CD4-positive, alpha-beta T cell treated with Interleukin-17A for 1 hour (primary cell): ENCODE data around the gene TLK2.

Experiments
- DNase-seq: peaks from one replicate; pipeline ENCODE4 v3.0.0-alpha.2; 2020

The TLK2 gene

DNA sequence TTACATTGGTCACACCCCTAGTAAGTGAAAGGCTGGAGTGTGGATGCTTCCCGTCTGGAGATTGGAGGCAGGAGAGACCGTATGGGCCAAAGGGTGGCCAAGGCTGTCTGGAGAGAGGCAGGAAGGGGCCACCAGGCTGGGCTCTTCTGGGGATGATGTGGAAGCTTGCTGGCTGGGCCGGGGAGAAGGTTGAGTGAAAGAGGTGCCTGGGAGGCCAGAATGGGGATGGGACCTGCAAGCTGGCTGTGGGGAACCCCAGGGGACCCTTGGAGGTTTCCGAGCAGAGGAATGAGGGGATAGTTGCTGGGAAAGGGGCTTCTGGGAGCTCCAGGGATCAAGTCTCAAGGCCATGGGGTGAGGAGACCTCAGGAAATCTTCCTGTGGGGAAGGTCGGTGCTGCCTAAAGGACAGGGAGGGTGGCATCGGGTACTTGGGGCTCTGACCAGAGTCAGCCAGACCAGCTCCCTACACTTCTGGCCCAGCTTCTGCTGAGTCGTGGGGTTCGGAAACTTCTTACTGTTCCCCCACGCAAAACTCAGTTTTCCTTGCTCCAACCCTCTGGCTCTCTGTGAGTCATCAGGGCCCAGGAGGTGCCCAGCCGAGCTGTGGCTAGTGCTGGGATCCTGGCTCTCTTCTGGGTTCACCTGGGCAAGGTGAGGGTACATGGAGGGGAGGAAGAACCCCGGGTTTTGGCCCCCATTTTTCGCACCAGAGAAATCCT is 151.9 kb downstream of the TLK2 start:
- DNase-seq = no peak

DNA sequence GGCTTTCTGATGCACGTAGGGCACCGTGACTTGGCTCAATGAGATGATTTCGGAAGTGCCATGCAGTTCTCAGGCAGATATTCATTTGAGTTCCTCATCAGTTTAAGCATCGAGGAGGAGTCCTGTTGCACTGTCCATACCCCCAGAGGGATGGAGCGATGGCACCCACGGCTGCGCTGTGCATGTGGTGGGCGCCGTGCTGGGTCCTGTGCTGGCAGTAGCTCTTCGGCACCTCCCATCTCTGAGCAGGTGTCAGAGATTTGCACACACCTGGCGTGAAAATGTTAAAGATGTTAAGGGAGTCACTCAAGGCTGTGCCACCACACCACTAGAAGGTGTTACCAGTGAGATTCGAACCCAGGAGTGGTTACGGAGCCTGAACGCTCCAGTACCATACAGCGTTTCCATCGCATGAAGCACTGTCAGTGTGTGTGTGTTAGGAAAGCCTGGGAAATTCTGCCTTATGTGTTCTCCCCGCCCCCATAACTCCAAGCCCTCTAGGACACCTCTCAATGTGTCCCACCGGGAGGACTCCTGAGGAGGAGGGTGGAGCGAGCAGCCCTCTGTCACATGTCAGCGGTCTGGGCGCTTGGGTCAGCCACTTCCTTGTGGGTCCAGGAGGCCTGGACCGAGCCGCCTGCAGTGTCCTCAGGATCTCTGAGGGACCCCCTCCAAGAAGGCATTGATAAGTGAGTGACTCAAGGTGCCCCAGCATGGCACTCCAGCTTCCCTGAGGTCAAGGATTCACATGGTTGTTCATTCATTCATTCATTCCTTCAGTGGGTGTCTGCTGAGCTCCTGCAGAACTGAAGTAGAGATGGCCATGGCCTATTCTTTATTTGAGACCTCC is 152.7 kb downstream of the TLK2 start:
- DNase-seq = no peak

DNA sequence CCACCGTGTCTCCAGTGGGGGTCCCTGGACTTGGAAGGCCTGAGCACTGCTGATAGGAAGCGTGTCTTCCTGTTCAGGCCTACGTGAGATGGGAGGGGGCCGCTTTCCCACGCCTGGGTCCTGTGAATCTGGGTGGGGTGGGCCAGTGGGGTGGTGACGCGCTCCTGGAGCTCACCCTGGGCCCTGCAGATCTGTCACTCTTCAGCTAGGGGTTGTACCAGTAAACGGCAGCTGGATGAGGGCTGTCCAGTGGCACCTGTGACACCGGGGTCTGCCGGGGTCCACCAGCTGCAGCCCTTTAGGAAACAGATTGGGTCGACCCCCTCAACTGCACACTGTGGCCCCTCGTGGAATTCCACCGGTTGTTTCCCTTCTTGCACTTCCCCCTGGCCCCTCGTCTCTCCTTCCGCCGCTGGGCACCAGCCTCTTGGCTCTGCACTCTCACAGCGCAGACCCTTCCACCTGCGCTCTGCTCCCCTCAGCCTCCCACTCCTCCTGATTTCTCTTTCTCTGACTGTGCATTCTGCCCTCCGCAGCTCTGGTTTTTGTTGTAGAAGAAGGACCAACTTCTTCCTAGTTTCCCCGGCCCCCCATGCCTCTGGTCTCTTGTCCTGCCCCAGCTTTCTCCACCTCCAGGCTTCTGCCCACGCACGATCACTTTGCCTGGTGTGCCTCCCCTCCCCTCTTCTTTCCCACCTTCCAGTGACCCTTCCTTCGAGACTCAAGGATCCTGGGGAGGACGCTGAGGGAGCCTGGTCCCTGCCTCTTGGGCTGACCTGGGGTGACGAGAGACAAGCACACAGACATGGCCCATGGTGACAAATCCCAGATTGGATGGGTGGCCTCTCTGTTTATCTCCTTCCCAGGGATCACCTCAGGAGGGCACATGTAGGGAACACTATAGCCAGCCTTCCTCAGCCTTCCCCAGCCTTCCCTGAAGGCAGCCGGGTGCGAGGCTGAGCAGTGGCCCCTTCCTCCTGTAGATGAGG is 153.6 kb downstream of the TLK2 start:
- no peak for DNase-seq

DNA sequence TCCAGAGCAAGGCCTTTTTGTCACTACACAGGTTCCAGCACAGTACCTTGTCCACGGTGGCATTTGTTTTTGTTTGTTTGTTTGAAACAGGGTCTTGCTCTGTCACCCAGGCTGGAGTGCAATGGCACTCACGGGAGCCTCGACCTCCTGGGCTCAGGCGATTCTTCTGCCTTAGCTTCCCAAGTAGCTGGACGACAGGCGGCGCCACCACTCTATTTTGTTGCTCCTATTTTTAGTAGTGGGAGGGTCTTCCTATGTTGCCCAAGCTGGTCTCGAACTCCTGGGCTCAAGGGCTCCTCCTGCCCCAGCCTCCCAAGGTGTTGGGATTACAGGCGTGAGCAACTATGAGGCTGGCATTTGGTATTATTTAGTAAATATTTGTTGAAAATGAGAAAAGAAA is 159.2 kb downstream of the TLK2 start:
- no peak for DNase-seq

DNA sequence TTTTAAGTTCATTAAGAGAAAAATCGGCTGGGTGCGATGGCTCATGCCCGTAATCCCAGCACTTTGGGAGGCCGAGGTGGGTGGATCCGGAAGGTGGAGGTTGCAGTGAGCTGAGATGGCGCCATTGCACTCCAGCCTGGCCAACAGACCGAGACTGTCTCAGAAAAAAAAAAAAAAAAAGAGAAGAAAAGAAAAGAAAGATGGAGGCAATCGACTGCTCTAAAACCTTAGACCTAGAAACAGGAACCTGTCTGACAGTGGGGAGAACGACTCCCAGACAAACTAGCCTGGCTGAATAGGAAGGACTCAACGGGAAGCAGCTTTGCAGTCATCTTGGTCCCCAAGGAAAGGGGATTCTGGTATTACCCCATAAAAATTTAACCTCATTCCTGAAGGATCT is 162.5 kb downstream of the TLK2 start:
- DNase-seq = no peak

DNA sequence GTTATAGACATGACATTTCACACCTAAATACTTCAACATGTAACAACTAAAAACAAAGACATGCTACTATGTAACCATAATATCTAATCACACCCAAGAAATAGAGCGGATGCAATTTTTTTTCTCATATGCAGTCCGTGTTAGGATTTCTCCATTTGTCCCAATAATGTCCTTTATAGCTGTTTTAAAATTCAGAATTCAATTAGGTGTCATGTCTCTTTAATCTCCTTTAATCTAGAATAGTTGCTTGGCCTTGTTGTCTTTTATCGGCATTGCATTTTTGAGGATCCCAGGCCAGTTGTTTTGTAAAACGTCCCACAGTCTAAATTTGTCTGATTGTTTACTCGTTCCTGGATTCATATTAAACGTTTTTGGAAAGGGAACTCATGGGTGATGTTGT is 163.3 kb downstream of the TLK2 start:
- DNase-seq = no peak

DNA sequence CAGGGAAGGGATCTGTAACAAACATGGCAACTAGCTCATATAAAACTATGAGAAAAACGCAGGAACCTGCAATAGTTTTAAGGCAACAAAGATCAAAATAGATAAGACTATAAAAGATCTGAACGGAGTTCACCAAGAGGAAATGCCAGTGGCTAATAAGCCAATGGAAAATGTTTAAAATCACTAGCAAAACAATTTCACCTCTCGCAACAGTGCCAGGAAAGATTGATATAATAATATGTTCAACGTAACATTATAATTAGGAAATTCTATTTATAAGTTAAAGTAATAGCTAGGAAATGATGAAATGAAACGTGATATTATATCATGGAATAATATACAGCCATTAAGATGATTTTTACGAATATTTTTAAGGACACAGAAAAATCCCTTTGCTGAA is 164.9 kb downstream of the TLK2 start:
- DNase-seq = no peak

DNA sequence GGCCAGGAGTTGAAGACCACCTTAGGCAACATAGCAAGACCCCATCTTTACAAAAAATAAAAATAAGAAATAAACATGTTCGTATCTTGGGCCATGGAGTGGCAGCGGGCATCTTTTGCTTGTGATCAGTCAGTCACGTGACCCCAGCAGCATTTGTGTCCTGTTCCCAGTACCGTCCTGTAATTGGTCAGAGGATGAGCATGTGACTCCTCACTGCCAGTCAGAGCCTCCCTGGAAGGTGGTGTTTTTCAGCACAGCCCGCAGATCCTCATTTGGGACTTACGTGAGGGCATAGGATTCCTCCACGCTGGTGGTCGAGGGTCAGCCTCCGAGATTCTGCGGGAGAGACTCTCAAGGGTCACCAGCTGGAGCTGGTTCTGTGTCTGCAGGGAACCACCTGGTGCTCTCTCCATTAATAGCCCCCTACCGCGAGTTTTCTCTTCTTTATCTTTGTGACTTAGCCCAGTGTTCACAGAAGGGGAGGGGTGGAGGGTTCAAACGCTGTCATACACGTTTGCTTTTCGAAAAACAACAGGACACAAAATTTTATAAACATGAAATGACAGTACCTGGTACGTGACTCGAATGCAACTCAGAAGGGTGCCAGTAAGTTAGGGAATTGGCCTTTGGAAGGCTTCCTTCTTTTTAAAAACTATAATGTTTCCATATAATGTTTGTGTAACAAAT is 166.0 kb downstream of the TLK2 start:
- DNase-seq = no peak

DNA sequence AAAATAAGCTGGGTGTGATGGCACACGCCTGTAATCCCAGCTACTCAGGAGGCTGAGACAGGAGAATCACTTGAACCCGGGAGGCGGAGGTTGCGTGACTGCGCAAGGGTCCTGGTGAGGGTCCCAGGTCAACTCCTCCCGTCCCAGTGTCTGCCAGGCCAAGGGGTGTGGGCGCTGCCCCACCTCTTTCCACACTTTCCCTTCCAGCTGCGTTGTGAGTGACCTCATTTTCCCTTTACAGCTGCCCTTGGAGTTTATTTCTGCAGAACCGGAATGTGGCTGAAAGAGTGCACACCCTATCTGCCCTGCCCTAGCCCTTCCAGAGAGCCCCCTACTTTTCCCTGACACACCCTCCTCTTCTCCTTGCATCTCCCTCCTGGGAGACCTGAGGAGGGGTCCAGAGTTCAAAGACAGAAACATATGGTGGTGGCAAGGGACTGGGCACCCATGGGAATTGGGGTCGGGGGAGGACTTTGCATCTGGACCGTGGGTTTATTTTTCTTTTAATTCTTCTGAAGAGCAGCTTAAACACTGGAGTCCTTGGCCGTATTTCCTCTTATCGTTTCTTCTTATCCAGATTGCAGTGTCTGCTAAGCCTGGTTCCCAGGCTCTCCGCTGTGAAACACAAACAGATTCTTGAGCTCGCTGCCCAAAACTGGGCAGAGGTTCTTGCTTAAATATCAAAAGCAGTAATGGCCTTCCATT is 169.8 kb downstream of the TLK2 start:
- DNase-seq = no peak

DNA sequence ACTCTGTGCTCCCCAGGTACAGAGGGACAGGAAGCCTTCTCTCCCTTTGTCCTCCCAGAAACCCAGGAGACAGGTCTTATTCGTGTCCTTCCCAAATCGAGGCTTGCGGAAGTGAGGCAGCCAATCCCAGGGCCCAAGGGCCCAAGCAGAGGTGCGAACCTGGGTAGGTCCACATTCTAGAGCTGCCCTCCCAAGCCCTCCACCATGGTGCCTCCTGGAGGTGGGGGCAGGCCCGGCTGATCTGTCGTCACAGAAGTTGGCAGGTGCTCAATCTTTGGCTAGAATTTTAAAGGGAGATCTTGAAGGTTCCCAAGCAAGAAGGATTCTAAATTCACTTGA is 170.3 kb downstream of the TLK2 start:
- DNase-seq = no peak

DNA sequence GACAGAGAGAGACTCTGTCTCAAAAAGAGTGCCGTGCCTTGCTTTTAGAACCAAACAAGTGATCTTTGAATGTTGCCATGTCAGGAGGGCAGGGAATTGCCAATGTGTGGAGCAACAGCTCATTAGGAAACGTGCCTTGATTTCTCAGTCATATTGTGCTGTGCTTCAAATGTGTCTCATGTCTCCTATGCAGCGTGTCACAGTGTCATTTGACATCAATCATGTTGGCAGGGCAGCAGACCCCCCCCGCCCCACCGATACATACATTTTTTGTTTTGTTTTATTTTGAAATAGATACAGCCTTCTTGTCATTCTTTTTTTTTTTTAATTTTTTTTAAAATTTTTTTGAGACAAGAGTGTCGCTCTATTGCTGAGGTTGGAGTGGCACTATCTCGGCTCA is 170.9 kb downstream of the TLK2 start:
- no peak for DNase-seq

DNA sequence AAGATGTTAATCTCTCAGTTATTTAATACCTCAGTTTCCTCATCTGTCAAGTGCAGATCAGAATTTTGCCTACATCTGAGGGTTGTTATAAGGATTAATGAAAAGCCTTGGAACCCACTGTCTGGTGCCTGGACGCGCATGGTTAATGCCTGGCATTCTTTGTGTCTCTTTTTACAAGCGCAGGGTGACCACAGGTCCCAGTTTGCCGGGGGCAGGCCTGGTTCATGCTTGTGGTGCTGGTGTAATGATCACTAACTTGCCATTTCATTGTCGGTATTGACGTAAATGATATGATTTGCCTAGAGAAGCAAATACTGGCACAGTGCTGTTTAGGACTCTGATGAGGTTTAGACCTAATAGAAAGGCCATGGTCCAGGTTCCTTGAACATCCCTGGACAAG is 172.0 kb downstream of the TLK2 start:
- no peak for DNase-seq

DNA sequence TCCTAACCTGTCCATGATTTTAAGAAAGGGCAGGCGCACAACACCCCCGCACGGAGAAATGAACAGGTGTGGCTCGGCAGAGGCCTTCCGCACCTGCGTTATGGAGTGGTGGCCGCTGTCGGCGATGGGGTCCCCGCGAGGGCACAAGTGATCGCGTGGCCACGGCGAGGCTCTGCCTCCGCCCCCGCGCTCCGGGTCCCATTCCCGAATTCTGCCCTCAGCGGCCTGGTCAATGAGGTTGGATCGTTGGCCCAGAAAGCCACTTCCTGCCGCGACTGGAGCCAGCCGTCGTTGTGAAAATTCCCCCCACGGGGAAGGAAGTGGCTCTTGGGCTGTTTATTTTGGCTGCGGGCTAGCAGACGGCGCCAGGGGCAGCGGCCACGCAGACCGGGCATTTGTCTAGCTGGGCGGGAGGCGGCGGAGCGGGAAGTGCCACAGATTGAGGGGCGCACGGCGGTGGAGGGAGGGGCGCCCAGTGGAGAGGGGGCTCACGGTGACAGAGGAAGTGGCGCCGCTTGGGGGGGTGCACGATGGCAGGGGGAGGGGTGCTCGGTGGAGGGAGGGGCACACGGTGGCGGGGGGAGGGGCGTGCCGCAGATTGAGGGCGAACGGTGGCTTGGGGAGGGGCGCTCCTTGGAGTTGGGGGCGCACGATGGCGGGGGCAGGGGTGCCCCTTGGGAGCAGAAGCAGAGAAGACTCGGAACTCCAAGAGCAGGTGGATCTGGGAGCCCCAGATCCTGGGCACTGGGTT is 173.8 kb downstream of the TLK2 start:
- peak; percentile 36 for DNase-seq

DNA sequence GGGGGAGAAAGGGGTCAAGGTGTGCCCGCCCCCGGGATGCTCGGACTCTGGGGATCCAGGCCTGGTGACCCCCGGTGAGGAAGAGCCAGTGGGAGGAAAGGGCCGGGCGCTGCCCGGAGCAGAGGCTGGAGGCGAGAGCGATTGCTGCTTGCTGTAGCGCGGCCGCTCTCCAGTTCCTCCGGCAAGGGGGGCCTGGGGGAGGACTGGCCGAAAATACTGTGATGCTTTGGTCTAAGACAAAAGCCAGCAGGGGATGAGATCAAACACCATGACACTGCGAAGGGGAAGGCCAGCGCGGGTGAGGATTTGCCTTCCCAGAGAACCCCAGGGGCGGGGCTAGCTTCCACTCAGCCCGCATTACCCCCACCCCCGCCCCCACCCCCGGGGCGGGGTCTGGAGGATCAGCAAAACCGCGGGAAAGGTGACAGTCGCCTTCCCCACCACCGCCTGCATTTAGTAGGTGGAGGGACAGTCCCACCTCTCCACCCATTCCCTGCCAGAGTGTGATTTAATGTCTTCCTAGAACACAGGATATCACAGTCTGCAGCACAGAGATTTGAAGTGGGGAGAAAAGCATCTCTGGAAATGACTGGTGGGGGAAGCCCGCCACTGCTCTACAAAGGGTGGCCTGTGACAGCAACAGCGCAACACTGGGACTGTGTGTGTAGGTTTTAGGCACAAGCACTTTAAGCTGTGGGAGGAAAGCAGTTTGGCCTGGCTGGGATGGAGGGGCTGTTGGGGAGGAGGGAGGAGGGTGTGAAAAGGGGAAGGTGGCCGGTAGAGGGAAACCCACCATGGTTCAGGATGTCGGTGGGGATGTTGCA is 174.6 kb downstream of the TLK2 start:
- DNase-seq = peak; percentile 59

DNA sequence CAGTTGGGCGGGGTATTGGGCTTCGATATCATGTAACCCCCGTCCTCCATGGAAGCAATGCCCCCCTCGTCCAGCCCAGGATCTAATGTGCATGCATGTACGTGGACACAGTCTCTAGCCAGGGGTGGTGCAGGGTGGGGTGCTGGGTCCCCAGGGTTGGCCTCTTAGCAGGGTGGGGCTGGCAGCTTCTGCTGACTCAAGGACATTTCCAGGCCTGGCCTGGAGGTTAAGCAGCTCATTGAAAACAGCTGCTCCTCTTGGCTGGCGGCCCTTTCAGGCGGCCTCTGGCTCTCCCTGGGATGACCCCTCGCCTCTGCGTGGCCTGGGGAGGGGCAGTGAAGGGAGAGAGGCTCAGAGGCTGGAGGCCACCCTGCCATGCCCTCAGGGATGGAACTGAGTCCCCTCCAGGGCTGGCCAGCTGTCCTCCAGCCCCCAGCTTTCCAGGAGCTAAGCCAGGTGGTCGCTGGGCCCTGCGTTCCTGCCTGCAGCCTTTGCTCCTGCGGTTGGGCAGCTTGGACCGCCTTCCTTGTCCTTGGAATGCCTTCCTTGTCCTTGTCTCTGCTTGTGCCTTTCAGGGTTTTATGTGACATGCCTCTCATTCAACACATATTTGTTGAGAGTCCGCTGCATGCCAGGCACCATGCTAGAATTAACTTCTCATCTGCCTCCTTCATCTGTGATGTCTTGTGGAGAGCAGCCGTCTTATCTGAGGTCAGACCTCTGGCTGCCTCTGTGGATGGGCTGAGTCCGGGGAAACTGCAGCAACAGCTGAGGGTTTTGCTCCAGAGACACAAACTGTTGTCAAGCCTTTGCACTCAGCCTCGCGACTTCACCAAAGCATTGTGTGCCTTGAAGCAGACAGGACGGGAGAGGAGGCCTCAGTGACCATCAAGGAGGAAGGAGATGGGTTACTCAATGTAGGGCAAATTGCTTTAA is 175.5 kb downstream of the TLK2 start:
- no peak for DNase-seq

DNA sequence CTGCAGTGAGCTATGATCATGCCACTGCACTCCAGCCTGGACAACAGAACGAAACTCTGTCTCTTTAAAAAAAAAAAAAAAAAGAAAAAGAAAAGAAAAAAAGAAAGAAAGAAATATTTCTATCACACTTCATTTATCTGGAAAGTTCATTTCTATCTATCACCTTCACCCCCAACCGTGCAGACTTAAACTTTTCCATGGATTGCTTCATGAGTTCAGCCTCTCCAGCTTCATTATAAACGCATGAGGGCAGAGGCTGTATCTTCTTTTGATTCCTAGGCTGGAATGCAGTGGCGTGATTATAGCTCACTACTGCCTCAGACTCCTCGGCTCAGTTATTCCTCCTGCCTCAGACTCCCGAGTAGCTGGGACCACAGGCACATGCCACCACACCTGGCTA is 177.0 kb downstream of the TLK2 start:
- no peak for DNase-seq

DNA sequence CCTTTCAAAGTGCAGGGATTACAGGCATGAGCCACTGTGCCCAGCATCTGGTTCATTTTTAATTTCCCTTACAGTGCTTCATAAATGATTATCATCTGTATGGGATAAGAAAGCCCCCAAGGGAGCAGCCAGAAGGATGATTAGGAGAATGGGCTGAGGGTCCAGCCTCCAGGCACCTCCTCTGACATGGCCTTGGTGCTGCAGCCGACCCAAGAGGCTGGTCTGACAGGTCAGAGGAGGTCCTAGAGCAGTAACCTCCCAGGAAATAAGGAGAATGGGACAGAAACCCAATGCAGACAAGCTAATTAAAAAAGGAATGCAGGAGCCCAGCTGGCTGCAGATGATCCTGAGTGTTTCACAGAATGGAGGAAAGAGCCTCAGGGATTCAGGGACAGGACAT is 177.8 kb downstream of the TLK2 start:
- DNase-seq = no peak

DNA sequence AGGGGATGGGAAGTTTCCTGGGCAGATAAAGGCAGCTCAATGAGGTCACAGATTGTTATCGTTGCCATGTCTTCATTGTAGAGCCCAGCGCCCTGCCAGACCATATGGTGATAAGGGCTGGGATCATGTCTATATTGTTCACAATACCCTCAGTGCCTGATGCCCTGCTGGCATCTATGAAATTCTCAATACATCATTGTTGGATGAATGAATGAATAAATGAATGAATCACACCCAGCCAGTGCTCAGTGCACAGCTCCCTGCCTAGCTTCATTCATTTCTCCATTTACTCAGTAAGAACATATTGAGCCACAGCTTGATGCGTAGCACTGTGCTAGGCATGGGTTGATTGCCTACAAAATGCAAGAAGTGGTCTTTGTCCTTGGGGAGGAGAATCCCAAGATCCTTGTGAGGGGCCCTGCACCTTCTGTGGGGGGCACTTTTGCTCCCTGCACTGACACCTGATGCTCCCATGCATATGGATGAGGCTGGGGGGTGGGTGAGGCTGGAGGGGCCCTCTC is 178.6 kb downstream of the TLK2 start:
- no peak for DNase-seq

DNA sequence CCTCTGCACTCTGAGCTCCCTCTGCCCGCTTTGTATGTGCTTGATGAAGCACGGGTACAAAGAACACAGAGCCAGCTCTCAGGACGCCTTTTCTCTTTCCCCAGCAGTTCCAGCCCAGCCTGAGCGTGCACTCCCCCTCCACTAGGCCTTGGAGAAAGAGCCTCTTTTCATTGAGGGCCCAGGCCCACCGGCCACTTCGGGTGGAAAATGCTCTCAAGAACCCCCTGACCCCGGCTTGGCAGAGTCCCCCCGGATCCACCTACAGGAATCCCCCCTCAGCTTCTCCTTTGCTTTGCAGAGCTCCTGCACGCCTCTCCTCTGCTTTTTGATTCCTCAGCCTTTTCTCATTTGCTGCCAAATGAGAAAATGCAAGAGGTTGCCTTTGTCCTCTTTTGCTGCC is 179.1 kb downstream of the TLK2 start:
- DNase-seq = no peak
